ENCODE measurements around the gene DNAJC1. TPM values are rescaled to one million over a fixed set of nuclear protein-coding genes. Genes with fewer than 3 reads are reported as not detected.

The DNAJC1 gene
- total RNA-seq, 1 experiment from 2014 or later: 12.9 TPM

- no peak for TF ChIP-seq SIN3A (IDR thresholded peaks at IDR 0.05; ENCODE audit: borderline replicate concordance, insufficient read depth, low read depth, low read length)
- no peak for TF ChIP-seq TCF7L2 (IDR thresholded peaks at IDR 0.05; ENCODE audit: low read depth, low read length)
- no peak for TF ChIP-seq POLR2AphosphoS5 (IDR thresholded peaks at IDR 0.05; ENCODE audit: low read depth, low read length)
- no peak for TF ChIP-seq REST (IDR thresholded peaks at IDR 0.05; ENCODE audit: insufficient read depth in 1 of 2, low read depth in 2 of 2, low read length in 1 of 2)
- no peak for TF ChIP-seq CTCF (IDR thresholded peaks at IDR 0.05)
- Histone ChIP-seq H3K27me3 (ENCODE audit: control insufficient read depth, insufficient read depth, low read length) (no peaks in the 10 kb centered on the region), H3K27ac (ENCODE audit: low read length) (no peak overlapping the region), H3K4me3 (ENCODE audit: low read depth in 2 of 2, low read length in 2 of 2) (no peak overlapping the region), H3K4me1 (ENCODE audit: control insufficient read depth, insufficient read depth, low read length) (no peaks in the 10 kb centered on the region), H3K36me3 (ENCODE audit: control insufficient read depth, insufficient read depth, low read length) (no peaks in the 10 kb centered on the region), H3K9me3 (ENCODE audit: control insufficient read depth, insufficient read depth, low read depth, low read length) (peaks cover 29% of the 10 kb centered on the region; the same call in 1 of the 2 replicates)
- no peak for DNase-seq (ENCODE audit: low read depth, low spot score)
- intact Hi-C loops (cut with micrococcal nuclease; ENCODE audit: unreplicated experiment): no loop called here
- in situ Hi-C loops (cut with HindIII; ENCODE audit: low pct_unique_long_range_greater_than_20kb, low sequenced_read_pairs): no loop called here
- ATAC-seq: no peak
- ChIA-PET POLR2A (no interaction called here), CTCF (no interaction called here)
- no TSS peak for BruUV-seq (replicated peaks)
Observed at GRCh38 chr10:21827308-21827707, 176.2 kb downstream of the DNAJC1 start.

DNA sequence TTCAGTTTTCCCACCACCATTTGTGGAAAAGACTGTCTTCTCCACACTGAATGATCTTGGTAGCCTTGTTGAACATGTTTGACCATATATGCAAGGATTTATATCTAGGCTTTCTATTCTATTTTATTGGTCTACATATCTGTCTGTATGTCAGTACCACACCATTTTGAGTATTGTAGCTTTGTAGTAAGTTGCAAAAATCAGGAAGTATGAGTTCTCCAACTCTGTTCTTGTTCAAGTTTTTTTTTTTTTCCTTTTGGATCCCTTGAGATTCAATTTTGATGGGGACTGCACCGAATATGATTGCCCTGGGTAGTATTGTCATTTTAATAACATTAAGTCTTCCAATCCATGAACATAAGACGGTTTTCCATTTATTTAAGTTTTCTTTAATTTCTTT lies 176.8 kb downstream of the DNAJC1 start:
- H3K9me3 ChIP-seq (ENCODE audit: control insufficient read depth, insufficient read depth, low read depth, low read length): peaks cover 29% of the 10 kb centered on the region; the same call in 1 of the 2 replicates
- H3K36me3 ChIP-seq (ENCODE audit: control insufficient read depth, insufficient read depth, low read length): no peaks in the 10 kb centered on the region
- ChIA-PET CTCF (no interaction called here), POLR2A (interaction anchor here (0.7 kb wide), 1 partner anchor 293 kb away, joined by 3 read pairs; the partner anchor contains the start of gene MLLT10)
- intact Hi-C loops (cut with micrococcal nuclease; ENCODE audit: unreplicated experiment) (no loop called here), in situ Hi-C loops (cut with HindIII; ENCODE audit: low pct_unique_long_range_greater_than_20kb, low sequenced_read_pairs) (no loop called here)
- no peak overlapping the region for H3K4me3 ChIP-seq (ENCODE audit: low read depth in 2 of 2, low read length in 2 of 2)
- H3K27ac ChIP-seq (ENCODE audit: low read length): no peak overlapping the region
- TF ChIP-seq CTCF (IDR thresholded peaks at IDR 0.05): no peak
- TF ChIP-seq SIN3A (IDR thresholded peaks at IDR 0.05; ENCODE audit: borderline replicate concordance, insufficient read depth, low read depth, low read length): no peak
- TF ChIP-seq TCF7L2 (IDR thresholded peaks at IDR 0.05; ENCODE audit: low read depth, low read length): no peak
- TF ChIP-seq REST (IDR thresholded peaks at IDR 0.05; ENCODE audit: insufficient read depth in 1 of 2, low read depth in 2 of 2, low read length in 1 of 2): no peak
- no peak for TF ChIP-seq POLR2AphosphoS5 (IDR thresholded peaks at IDR 0.05; ENCODE audit: low read depth, low read length)
- DNase-seq (ENCODE audit: low read depth, low spot score) (no peak), ATAC-seq (no peak)
- no peaks in the 10 kb centered on the region for H3K27me3 ChIP-seq (ENCODE audit: control insufficient read depth, insufficient read depth, low read length)
- BruUV-seq (replicated peaks): no TSS peak
- H3K4me1 ChIP-seq (ENCODE audit: control insufficient read depth, insufficient read depth, low read length): no peaks in the 10 kb centered on the region

Measured in Panc1 (cell line).